B cell (primary cell): ENCODE data around the gene USP20. TPM values are rescaled to one million over a fixed set of nuclear protein-coding genes. Genes with fewer than 3 reads are reported as not detected.

Experiments used
- ATAC-seq: fragments of 200-7000 bp; cut with Tn5 transposase; one replicate; pipeline ENCODE4 v1.10.0; 2021; ENCODE audit warnings: low read depth, mild to moderate bottlenecking, moderate number of reproducible peaks, moderate library complexity
- CTCF ChIA-PET: fragments of 350-600 bp; sonication (Branson Sonifier 250); formaldehyde crosslinking; loops from one replicate; lab custom pipeline; 2021; ENCODE audit warnings: antibody characterized with exemption, inconsistent platforms; lab: Charles Lee
- POLR2A ChIA-PET: fragments of 350-600 bp; sonication (Branson Sonifier 250); formaldehyde crosslinking; loops from one replicate; lab custom pipeline; 2021; ENCODE audit warnings: antibody characterized with exemption; lab: Charles Lee
- DNase-seq: peaks from one replicate; pipeline ENCODE4 v3.0.0; 2013
- H2AFZ ChIP-seq: 2 replicates; pipeline ENCODE4 v1.6.1; 2012; ENCODE audit warnings: mild to moderate bottlenecking, low read depth, low read length; ENCODE audit not compliant: insufficient read depth, poor library complexity, severe bottlenecking
- H3K27ac ChIP-seq, 2 donors: 1 replicate in 1 of 2; 2 replicates in 1 of 2; pipeline ENCODE4 v1.5.1; 2012 to 2013; ENCODE audit warnings: low read length in 2 of 2, mild to moderate bottlenecking in 2 of 2, moderate library complexity in 1 of 2
- H3K27me3 ChIP-seq, 4 experiments: fragments of 200-600 bp in 1 of 4; sonication (generic) in 1 of 4; replicated peaks in 1 of 4; 1 replicate in 2 of 4; 2 replicates in 2 of 4; pipeline versions ENCODE4 v1.6.1 to v1.7.0; 2013 to 2016; ENCODE audit warnings: low read length in 3 of 4, mild to moderate bottlenecking in 2 of 4, mixed read lengths in 1 of 4, moderate library complexity in 1 of 4; ENCODE audit not compliant: insufficient read depth in 4 of 4, control insufficient read depth in 3 of 4; ENCODE audit errors: control extremely low read depth in 1 of 4
- H3K36me3 ChIP-seq, 2 experiments: replicated peaks in 1 of 2; 1 replicate in 1 of 2; 2 replicates in 1 of 2; pipeline versions ENCODE4 v1.6.1 to v1.7.1; 2013; ENCODE audit warnings: low read length in 1 of 2; ENCODE audit not compliant: insufficient read depth in 2 of 2, control insufficient read depth in 1 of 2; ENCODE audit errors: control extremely low read depth in 1 of 2, extremely low read depth in 1 of 2
- H3K4me1 ChIP-seq, 2 donors: fragments of 200-600 bp in 1 of 2; sonication (generic) in 1 of 2; 1 replicate in 1 of 2; 2 replicates in 1 of 2; pipeline versions ENCODE4 v1.5.1 to v1.6.1; 2013 to 2017; ENCODE audit warnings: low read length in 2 of 2; ENCODE audit not compliant: control insufficient read depth in 2 of 2, insufficient read depth in 2 of 2
- H3K4me2 ChIP-seq: replicated peaks from 2 replicates; pipeline ENCODE3; 2012; ENCODE audit warnings: mild to moderate bottlenecking, low read depth, low read length; ENCODE audit not compliant: poor library complexity, severe bottlenecking
- H3K4me3 ChIP-seq, 5 experiments: fragments of 200-600 bp in 1 of 5; sonication (generic) in 1 of 5; 1 replicate in 3 of 5; 2 replicates in 2 of 5; pipeline versions ENCODE4 v1.5.1 to v1.7.0; 2011 to 2016; ENCODE audit warnings: low read length in 4 of 5, mild to moderate bottlenecking in 4 of 5, low read depth in 2 of 5, control low read depth in 1 of 5, moderate library complexity in 1 of 5; ENCODE audit not compliant: insufficient read depth in 1 of 5; ENCODE audit errors: control extremely low read depth in 1 of 5, extremely low read depth in 1 of 5
- H3K79me2 ChIP-seq: fragments of 200-600 bp; sonication (generic); one replicate; pipeline ENCODE4 v1.6.0; 2016; ENCODE audit warnings: low read length; ENCODE audit not compliant: control insufficient read depth, insufficient read depth
- H3K9ac ChIP-seq: fragments of 200-600 bp; sonication (generic); 2 replicates; pipeline ENCODE4 v1.6.1; 2017; ENCODE audit warnings: mild to moderate bottlenecking, low read length, moderate library complexity
- H3K9me3 ChIP-seq, 3 donors: one replicate each; pipeline versions ENCODE4 v1.6.1 to v1.7.1; 2013; ENCODE audit warnings: low read length in 2 of 3; ENCODE audit not compliant: control insufficient read depth in 2 of 3, insufficient read depth in 1 of 3; ENCODE audit errors: control extremely low read depth in 1 of 3
- H4K20me1 ChIP-seq: 2 replicates; pipeline ENCODE4 v1.6.0; 2012; ENCODE audit warnings: mild to moderate bottlenecking, low read length; ENCODE audit not compliant: insufficient read depth, control insufficient read depth, poor library complexity, severe bottlenecking
- H3K27ac Mint-ChIP-seq: one replicate; pipeline ENCODE4 v1.8.0; 2021; ENCODE audit warnings: mixed read lengths
- H3K27me3 Mint-ChIP-seq: one replicate; pipeline ENCODE4 v1.8.0; 2021; ENCODE audit warnings: mixed read lengths
- H3K4me1 Mint-ChIP-seq: one replicate; pipeline ENCODE4 v1.8.0; 2021; ENCODE audit warnings: mixed read lengths
- H3K4me3 Mint-ChIP-seq: one replicate; pipeline ENCODE4 v1.8.0; 2021; ENCODE audit warnings: mixed read lengths
- H3K9me3 Mint-ChIP-seq: one replicate; pipeline ENCODE4 v1.8.0; 2022; ENCODE audit warnings: mixed read lengths; ENCODE audit not compliant: insufficient read depth
- EZH2 ChIP-seq: IDR thresholded peaks from 2 replicates; pipeline ENCODE4 v1.6.1; 2012; ENCODE audit warnings: borderline replicate concordance, low read depth, mild to moderate bottlenecking, moderate library complexity, low read length; ENCODE audit not compliant: insufficient read depth, poor library complexity, severe bottlenecking
- WGBS: methylation state at CpG from one replicate; pipeline ENCODE4 v1.1.5; 2013; ENCODE audit warnings: missing lambda C conversion rate; ENCODE audit not compliant: insufficient coverage; 5-methylcytosine and 5-hydroxymethylcytosine counted together
- intact Hi-C: fragments of 100-400 bp; cut with micrococcal nuclease; formaldehyde crosslinking; loops from one replicate; pipeline ENCODE4 v1.10.0; 2022
- polyA plus RNA-seq: library from polyadenylated mRNA; depleted of rRNA; stranded (reverse); fragments of >200 nt; gene quantifications from 2 replicates; pipeline ENCODE4 v1.2.3, GENCODE V29; 2012
- total RNA-seq, 2 donors: library from RNA; stranded (reverse); fragments of 120-200 nt in 1 of 2; gene quantifications; 1 replicate in 1 of 2; 2 replicates in 1 of 2; pipeline versions ENCODE4 v1.2.3 to v1.2.4, GENCODE V29; 2013 to 2022
- TF ChIP-seq, protein P1 (sequence below): fragments of 200-600 bp; IDR thresholded peaks from one replicate; pipeline ENCODE4 v1.8.0; 2022; ENCODE audit warnings: antibody characterized with exemption, mild to moderate bottlenecking

The USP20 gene
- total and polyA plus RNA-seq, 2 donors (not counting 1 experiment from before 2014, with no cell fraction given), result 49.5 to 72.6 TPM

DNA sequence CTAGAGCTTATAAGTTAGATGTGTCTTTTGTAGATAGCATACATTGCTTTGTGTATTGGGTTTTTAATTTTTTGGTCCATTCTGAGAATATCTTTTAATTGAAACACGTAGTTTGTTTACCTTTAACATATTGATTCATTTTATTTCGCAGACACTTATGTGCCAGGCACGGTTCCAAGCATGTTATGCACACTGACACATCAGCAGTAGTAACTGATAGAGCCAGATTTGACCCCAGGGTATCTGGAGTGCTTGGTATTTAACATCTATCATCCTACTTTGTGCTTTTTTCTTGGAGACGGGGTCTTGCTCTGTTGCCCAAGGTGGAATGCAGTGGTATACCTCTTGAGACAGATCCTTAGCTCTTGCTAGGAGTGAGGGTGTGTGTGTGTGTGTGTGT lies 71.9 kb downstream of the USP20 start:
- ChIA-PET CTCF (interaction anchor here (1.3 to 4.3 kb wide), 2 partner anchors 9 to 21 kb away, joined by 3 to 18 read pairs; no protein-coding TSS in a partner anchor), POLR2A (interaction anchor here (0.7 kb wide), 1 partner anchor 20 kb away, joined by 4 read pairs; no protein-coding TSS in a partner anchor)
- peaks cover 0 to 68% of the 10 kb centered on the region in 2 experiments for H3K36me3 ChIP-seq
- DNase-seq (no peak), ATAC-seq (no peak)
- H3K9me3 Mint-ChIP-seq, result no peaks in the 10 kb centered on the region
- no CpG with 5 or more reads among the region's 4 CpGs for WGBS
- H3K27ac ChIP-seq, result no peak overlapping the region
- H3K4me3 ChIP-seq, result no peak overlapping the region
- H2AFZ ChIP-seq, result no peak overlapping the region
- no peaks in the 10 kb centered on the region for H3K27me3 ChIP-seq
- TF ChIP-seq EZH2, result no peak
- TF ChIP-seq, protein P1, sequence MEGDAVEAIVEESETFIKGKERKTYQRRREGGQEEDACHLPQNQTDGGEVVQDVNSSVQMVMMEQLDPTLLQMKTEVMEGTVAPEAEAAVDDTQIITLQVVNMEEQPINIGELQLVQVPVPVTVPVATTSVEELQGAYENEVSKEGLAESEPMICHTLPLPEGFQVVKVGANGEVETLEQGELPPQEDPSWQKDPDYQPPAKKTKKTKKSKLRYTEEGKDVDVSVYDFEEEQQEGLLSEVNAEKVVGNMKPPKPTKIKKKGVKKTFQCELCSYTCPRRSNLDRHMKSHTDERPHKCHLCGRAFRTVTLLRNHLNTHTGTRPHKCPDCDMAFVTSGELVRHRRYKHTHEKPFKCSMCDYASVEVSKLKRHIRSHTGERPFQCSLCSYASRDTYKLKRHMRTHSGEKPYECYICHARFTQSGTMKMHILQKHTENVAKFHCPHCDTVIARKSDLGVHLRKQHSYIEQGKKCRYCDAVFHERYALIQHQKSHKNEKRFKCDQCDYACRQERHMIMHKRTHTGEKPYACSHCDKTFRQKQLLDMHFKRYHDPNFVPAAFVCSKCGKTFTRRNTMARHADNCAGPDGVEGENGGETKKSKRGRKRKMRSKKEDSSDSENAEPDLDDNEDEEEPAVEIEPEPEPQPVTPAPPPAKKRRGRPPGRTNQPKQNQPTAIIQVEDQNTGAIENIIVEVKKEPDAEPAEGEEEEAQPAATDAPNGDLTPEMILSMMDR, result no peak
- no peaks in the 10 kb centered on the region for H3K27me3 Mint-ChIP-seq
- peaks cover 19% of the 10 kb centered on the region for H3K79me2 ChIP-seq
- no peaks in the 10 kb centered on the region for H4K20me1 ChIP-seq
- no peak overlapping the region for H3K4me3 Mint-ChIP-seq
- H3K27ac Mint-ChIP-seq, result peak overlapping the region; percentile 10
- peaks cover 8% of the 10 kb centered on the region for H3K4me1 Mint-ChIP-seq
- H3K9ac ChIP-seq, result no peak overlapping the region
- H3K9me3 ChIP-seq, result no peaks in the 10 kb centered on the region
- intact Hi-C loops, result no loop called here
- no peak overlapping the region for H3K4me2 ChIP-seq
- peaks cover 0 to 2% of the 10 kb centered on the region in 2 donors for H3K4me1 ChIP-seq

DNA sequence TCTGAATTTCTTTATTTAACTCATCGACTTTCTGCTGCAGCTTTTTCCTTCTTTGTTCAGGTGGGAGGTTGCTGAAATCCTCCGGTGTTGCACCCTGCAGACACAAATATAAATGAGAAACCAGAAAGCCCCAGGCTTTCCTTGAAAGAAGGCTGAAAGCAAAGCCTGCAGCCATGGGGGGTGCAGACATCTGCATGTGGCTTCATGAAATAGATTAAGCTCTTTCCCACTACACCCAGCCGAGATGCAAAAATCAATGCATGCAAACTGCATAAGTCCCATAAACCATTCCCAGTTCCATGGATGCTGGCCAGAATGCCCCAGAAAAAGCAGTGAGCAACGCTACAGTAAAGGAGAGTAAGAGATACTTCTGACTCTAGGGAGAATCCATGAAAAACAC lies 73.6 kb downstream of the USP20 start:
- Histone ChIP-seq H3K9me3 (no peaks in the 10 kb centered on the region), H3K4me2 (no peak overlapping the region), H3K9ac (no peak overlapping the region), H2AFZ (no peak overlapping the region), H3K4me3 (no peak overlapping the region), H4K20me1 (no peaks in the 10 kb centered on the region), H3K27ac (no peak overlapping the region), H3K27me3 (no peaks in the 10 kb centered on the region), H3K36me3 (peaks cover 0 to 56% of the 10 kb centered on the region in 2 experiments), H3K79me2 (peaks cover 21% of the 10 kb centered on the region), H3K4me1 (no peaks in the 10 kb centered on the region)
- ChIA-PET POLR2A (no interaction called here), CTCF (no interaction called here)
- Mint-ChIP-seq H3K27me3 (no peaks in the 10 kb centered on the region), H3K27ac (no peak overlapping the region), H3K9me3 (no peaks in the 10 kb centered on the region), H3K4me1 (peaks cover 4% of the 10 kb centered on the region), H3K4me3 (no peak overlapping the region)
- no CpG with 5 or more reads among the region's 4 CpGs for WGBS
- intact Hi-C loops, result no loop called here
- TF ChIP-seq, protein P1, result no peak
- no peak for TF ChIP-seq EZH2
- DNase-seq (no peak), ATAC-seq (no peak)
